Left lobe of liver (tissue), 2 donors: ENCODE results near the gene CTF1. TPM values are rescaled to one million over a fixed set of nuclear protein-coding genes. Genes with fewer than 3 reads are reported as not detected.

Experiments
- ATAC-seq: fragments of 200-7000 bp; cut with Tn5 transposase; one replicate; pipeline ENCODE4 v1.9.1; 2020; ENCODE audit warnings: mild to moderate bottlenecking, moderate library complexity
- DNase-seq: peaks from one replicate; pipeline ENCODE4 v3.0.0-alpha.2; 2020; ENCODE audit warnings: low spot score
- total RNA-seq: library from RNA; stranded (reverse); gene quantifications from one replicate; pipeline ENCODE4 v1.2.1, GENCODE V29; 2021
- donor health status: DM: no; HTN: no; CAD: no; lungs with moderate emphysema.
- donor health status: DM: no; HTN: yes; CAD: no.

CTF1 gene
- total RNA-seq, 1 donor from 2014 or later, result 0.58 TPM

- no peak for ATAC-seq
- no peak for DNase-seq
These were observed 54.8 kb downstream of the CTF1 start for GRCh38 chr16:30951193-30951592.

- ATAC-seq, result peak; percentile 10
- DNase-seq, result peak; percentile 93
These were observed 55.3 kb downstream of the CTF1 start for GRCh38 chr16:30951750-30952149.

- DNase-seq, result no peak
- no peak for ATAC-seq
These were observed 56.7 kb downstream of the CTF1 start for GRCh38 chr16:30953111-30953510.

Other genes with a start within 250 kb of the CTF1 start
- 24.2 TPM for gene PRR14, start 245.7 kb upstream of the CTF1 start, total RNA-seq
- gene FBRS, start 238.2 kb upstream of the CTF1 start, total RNA-seq, result 22.7 TPM
- 27.7 TPM for gene SRCAP, start 197.4 kb upstream of the CTF1 start, total RNA-seq
- gene PHKG2, start 148.2 kb upstream of the CTF1 start, total RNA-seq, result 23.0 TPM
- gene CFAP119, start 134.6 kb upstream of the CTF1 start, total RNA-seq, result 0.40 TPM
- gene RNF40, start 134.3 kb upstream of the CTF1 start, total RNA-seq, result 35.7 TPM
- 4.6 TPM for gene ZNF629, start 109.4 kb upstream of the CTF1 start, total RNA-seq
- 6.2 TPM for gene BCL7C, start 2.5 kb upstream of the CTF1 start, total RNA-seq
- gene FBXL19, start 27.0 kb downstream of the CTF1 start, total RNA-seq, result 3.6 TPM
- 51.3 TPM for gene ORAI3, start 52.5 kb downstream of the CTF1 start, total RNA-seq
- gene SETD1A, start 61.1 kb downstream of the CTF1 start, total RNA-seq, result 8.2 TPM
- 71.5 TPM for gene HSD3B7, start 88.6 kb downstream of the CTF1 start, total RNA-seq
- gene STX1B, start 114.0 kb downstream of the CTF1 start, total RNA-seq, result 4.2 TPM
- 24.6 TPM for gene STX4, start 136.9 kb downstream of the CTF1 start, total RNA-seq
- gene ZNF668, start 177.6 kb downstream of the CTF1 start, total RNA-seq, result 3.6 TPM
- 6.7 TPM for gene ZNF646, start 177.8 kb downstream of the CTF1 start, total RNA-seq
- gene PRSS53, start 192.3 kb downstream of the CTF1 start, total RNA-seq, result 4.4 TPM
- 101 TPM for gene VKORC1, start 198.2 kb downstream of the CTF1 start, total RNA-seq
- gene BCKDK, start 211.8 kb downstream of the CTF1 start, total RNA-seq, result 42.7 TPM
- gene KAT8, start 221.1 kb downstream of the CTF1 start, total RNA-seq, result 27.0 TPM
- gene PRSS8, start 239.1 kb downstream of the CTF1 start, total RNA-seq, result 14.5 TPM